ENCODE results near the gene MFSD8.
A peak's percentile ranks its signal among the peaks of the same experiment; 100 is the strongest.

Gene MFSD8

DNA sequence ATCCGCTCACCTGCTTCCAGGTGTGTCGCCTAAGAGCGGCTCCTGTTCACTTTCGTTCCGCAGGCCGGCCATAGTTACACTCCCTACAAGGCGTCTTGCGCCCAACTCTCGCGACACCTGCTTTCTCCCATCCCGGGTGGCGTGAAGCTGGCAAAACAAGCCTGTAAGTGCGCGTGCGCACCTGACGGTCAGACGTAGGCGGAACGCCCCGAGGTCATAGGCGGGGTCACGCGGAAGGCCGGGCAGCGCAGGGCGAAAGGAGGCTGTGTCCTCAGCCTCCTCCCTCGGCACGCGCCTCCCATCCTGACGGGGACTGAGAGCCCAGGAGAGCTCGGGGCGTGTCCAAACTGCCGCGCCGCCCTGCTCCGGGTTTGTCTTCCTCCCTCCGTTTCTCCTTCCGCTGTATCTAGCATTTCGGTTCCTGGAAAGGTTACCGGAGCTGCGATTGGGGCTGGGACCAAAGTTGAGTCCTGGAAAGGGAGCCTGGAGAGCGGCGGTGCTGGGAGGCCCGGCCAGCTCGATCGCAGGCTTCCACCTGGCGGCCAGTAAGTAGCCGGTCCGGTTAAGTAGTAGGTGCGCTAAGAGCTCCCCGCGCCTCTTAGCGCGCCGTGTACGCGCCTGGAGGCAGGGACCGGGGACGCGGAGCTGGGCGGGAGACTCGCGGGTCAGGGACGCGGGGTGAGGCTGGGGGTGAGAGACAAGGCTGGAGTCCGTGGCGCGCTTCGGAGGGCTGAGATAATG, at the start of gene MFSD8, which contains the start of gene ABHD18 (continued):
- TF ChIP-seq, protein P1, sequence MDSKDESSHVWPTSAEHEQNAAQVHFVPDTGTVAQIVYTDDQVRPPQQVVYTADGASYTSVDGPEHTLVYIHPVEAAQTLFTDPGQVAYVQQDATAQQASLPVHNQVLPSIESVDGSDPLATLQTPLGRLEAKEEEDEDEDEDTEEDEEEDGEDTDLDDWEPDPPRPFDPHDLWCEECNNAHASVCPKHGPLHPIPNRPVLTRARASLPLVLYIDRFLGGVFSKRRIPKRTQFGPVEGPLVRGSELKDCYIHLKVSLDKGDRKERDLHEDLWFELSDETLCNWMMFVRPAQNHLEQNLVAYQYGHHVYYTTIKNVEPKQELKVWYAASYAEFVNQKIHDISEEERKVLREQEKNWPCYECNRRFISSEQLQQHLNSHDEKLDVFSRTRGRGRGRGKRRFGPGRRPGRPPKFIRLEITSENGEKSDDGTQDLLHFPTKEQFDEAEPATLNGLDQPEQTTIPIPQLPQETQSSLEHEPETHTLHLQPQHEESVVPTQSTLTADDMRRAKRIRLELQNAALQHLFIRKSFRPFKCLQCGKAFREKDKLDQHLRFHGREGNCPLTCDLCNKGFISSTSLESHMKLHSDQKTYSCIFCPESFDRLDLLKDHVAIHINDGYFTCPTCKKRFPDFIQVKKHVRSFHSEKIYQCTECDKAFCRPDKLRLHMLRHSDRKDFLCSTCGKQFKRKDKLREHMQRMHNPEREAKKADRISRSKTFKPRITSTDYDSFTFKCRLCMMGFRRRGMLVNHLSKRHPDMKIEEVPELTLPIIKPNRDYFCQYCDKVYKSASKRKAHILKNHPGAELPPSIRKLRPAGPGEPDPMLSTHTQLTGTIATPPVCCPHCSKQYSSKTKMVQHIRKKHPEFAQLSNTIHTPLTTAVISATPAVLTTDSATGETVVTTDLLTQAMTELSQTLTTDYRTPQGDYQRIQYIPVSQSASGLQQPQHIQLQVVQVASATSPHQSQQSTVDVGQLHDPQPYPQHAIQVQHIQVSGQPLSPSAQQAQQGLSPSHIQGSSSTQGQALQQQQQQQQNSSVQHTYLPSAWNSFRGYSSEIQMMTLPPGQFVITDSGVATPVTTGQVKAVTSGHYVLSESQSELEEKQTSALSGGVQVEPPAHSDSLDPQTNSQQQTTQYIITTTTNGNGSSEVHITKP (tag by site-specific recombination; IDR thresholded peaks at IDR 0.05) = peak; percentile 43; the same call in 1 of the 2 replicates
- TF ChIP-seq ZNF266 (tag by site-specific recombination; IDR thresholded peaks at IDR 0.05; ENCODE audit: low read depth) (no peak), KLF10 (tag by site-specific recombination; IDR thresholded peaks at IDR 0.05) (peak; percentile 33; the same call in 1 of the 2 replicates), ZSCAN23 (tag by site-specific recombination; IDR thresholded peaks at IDR 0.05) (no peak), MZF1 (tag by site-specific recombination; IDR thresholded peaks at IDR 0.05; ENCODE audit: borderline replicate concordance) (no peak), IKZF3 (tag by site-specific recombination; IDR thresholded peaks at IDR 0.05) (peak; percentile 80), GLI4 (tag by site-specific recombination; IDR thresholded peaks at IDR 0.05) (no peak), ZBTB17 (tag by site-specific recombination; IDR thresholded peaks at IDR 0.05) (peak; percentile 86), ZNF112 (tag by site-specific recombination; IDR thresholded peaks at IDR 0.05) (no peak), ZNF610 (tag by site-specific recombination; IDR thresholded peaks at IDR 0.05; ENCODE audit: borderline replicate concordance) (0 out of 2 replicates have a peak, but pooled peaks have one; percentile 59), BCL11A (tag by site-specific recombination; IDR thresholded peaks at IDR 0.05; ENCODE audit: low read depth) (peak; percentile 91; the same call in 1 of the 2 replicates), ZNF341 (tag by site-specific recombination; IDR thresholded peaks at IDR 0.05; ENCODE audit: low read depth) (peak; percentile 88), SP7 (tag by site-specific recombination; IDR thresholded peaks at IDR 0.05) (peak; percentile 76), RBAK (tag by site-specific recombination; IDR thresholded peaks at IDR 0.05) (no peak), ZNF423 (tag by site-specific recombination; IDR thresholded peaks at IDR 0.05) (no peak), ZNF132 (tag by site-specific recombination; IDR thresholded peaks at IDR 0.05; ENCODE audit: borderline replicate concordance) (no peak)
- TF ChIP-seq, protein P2, sequence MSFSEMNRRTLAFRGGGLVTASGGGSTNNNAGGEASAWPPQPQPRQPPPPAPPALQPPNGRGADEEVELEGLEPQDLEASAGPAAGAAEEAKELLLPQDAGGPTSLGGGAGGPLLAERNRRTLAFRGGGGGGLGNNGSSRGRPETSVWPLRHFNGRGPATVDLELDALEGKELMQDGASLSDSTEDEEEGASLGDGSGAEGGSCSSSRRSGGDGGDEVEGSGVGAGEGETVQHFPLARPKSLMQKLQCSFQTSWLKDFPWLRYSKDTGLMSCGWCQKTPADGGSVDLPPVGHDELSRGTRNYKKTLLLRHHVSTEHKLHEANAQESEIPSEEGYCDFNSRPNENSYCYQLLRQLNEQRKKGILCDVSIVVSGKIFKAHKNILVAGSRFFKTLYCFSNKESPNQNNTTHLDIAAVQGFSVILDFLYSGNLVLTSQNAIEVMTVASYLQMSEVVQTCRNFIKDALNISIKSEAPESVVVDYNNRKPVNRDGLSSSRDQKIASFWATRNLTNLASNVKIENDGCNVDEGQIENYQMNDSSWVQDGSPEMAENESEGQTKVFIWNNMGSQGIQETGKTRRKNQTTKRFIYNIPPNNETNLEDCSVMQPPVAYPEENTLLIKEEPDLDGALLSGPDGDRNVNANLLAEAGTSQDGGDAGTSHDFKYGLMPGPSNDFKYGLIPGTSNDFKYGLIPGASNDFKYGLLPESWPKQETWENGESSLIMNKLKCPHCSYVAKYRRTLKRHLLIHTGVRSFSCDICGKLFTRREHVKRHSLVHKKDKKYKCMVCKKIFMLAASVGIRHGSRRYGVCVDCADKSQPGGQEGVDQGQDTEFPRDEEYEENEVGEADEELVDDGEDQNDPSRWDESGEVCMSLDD (tag by site-specific recombination; IDR thresholded peaks at IDR 0.05) = no peak; the same call in 1 of the 2 replicates
- TF ChIP-seq, protein P3, sequence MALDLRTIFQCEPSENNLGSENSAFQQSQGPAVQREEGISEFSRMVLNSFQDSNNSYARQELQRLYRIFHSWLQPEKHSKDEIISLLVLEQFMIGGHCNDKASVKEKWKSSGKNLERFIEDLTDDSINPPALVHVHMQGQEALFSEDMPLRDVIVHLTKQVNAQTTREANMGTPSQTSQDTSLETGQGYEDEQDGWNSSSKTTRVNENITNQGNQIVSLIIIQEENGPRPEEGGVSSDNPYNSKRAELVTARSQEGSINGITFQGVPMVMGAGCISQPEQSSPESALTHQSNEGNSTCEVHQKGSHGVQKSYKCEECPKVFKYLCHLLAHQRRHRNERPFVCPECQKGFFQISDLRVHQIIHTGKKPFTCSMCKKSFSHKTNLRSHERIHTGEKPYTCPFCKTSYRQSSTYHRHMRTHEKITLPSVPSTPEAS (tag by site-specific recombination; IDR thresholded peaks at IDR 0.05) = no peak
- TF ChIP-seq, protein P4, sequence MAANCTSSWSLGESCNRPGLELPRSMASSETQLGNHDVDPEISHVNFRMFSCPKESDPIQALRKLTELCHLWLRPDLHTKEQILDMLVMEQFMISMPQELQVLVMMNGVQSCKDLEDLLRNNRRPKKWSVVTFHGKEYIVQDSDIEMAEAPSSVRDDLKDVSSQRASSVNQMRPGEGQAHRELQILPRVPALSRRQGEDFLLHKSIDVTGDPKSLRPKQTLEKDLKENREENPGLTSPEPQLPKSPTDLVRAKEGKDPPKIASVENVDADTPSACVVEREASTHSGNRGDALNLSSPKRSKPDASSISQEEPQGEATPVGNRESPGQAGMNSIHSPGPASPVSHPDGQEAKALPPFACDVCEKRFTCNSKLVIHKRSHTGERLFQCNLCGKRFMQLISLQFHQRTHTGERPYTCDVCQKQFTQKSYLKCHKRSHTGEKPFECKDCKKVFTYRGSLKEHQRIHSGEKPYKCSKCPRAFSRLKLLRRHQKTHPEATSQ (tag by site-specific recombination; IDR thresholded peaks at IDR 0.05) = no peak
- TF ChIP-seq, protein P5, sequence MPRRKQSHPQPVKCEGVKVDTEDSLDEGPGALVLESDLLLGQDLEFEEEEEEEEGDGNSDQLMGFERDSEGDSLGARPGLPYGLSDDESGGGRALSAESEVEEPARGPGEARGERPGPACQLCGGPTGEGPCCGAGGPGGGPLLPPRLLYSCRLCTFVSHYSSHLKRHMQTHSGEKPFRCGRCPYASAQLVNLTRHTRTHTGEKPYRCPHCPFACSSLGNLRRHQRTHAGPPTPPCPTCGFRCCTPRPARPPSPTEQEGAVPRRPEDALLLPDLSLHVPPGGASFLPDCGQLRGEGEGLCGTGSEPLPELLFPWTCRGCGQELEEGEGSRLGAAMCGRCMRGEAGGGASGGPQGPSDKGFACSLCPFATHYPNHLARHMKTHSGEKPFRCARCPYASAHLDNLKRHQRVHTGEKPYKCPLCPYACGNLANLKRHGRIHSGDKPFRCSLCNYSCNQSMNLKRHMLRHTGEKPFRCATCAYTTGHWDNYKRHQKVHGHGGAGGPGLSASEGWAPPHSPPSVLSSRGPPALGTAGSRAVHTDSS (tag by site-specific recombination; IDR thresholded peaks at IDR 0.05) = no peak
- TF ChIP-seq, protein P6, sequence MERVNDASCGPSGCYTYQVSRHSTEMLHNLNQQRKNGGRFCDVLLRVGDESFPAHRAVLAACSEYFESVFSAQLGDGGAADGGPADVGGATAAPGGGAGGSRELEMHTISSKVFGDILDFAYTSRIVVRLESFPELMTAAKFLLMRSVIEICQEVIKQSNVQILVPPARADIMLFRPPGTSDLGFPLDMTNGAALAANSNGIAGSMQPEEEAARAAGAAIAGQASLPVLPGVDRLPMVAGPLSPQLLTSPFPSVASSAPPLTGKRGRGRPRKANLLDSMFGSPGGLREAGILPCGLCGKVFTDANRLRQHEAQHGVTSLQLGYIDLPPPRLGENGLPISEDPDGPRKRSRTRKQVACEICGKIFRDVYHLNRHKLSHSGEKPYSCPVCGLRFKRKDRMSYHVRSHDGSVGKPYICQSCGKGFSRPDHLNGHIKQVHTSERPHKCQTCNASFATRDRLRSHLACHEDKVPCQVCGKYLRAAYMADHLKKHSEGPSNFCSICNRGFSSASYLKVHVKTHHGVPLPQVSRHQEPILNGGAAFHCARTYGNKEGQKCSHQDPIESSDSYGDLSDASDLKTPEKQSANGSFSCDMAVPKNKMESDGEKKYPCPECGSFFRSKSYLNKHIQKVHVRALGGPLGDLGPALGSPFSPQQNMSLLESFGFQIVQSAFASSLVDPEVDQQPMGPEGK (tag by site-specific recombination; IDR thresholded peaks at IDR 0.05) = peak; percentile 22; the same call in 1 of the 2 replicates
- TF ChIP-seq, protein P7, sequence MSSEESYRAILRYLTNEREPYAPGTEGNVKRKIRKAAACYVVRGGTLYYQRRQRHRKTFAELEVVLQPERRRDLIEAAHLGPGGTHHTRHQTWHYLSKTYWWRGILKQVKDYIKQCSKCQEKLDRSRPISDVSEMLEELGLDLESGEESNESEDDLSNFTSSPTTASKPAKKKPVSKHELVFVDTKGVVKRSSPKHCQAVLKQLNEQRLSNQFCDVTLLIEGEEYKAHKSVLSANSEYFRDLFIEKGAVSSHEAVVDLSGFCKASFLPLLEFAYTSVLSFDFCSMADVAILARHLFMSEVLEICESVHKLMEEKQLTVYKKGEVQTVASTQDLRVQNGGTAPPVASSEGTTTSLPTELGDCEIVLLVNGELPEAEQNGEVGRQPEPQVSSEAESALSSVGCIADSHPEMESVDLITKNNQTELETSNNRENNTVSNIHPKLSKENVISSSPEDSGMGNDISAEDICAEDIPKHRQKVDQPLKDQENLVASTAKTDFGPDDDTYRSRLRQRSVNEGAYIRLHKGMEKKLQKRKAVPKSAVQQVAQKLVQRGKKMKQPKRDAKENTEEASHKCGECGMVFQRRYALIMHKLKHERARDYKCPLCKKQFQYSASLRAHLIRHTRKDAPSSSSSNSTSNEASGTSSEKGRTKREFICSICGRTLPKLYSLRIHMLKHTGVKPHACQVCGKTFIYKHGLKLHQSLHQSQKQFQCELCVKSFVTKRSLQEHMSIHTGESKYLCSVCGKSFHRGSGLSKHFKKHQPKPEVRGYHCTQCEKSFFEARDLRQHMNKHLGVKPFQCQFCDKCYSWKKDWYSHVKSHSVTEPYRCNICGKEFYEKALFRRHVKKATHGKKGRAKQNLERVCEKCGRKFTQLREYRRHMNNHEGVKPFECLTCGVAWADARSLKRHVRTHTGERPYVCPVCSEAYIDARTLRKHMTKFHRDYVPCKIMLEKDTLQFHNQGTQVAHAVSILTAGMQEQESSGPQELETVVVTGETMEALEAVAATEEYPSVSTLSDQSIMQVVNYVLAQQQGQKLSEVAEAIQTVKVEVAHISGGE (tag by site-specific recombination; conservative IDR thresholded peaks at IDR 0.05; ENCODE audit: low read depth) = peak; percentile 74

Data from HEK293 (cell line).